ENCODE results near the gene KCNQ1. TPM values are rescaled to one million over a fixed set of nuclear protein-coding genes. Genes with fewer than 3 reads are reported as not detected.

The KCNQ1 gene
- total and polyA plus RNA-seq, 2 of the 13 experiments (the other 11 are each of a cell fraction or from before 2014, with no cell fraction given) = 0.02 to 0.08 TPM

GRCh38 chr11:2839395-2839943 lies 394.7 kb downstream of the KCNQ1 start (continued):
- TF ChIP-seq GMEB2 (CRISPR knock-in tag; IDR thresholded peaks at IDR 0.05; ENCODE audit: low read depth) (no peak), MTA1 (CRISPR knock-in tag; IDR thresholded peaks at IDR 0.05; ENCODE audit: borderline replicate concordance) (peak; percentile 40; the same call in 1 of the 2 replicates), RARA (CRISPR knock-in tag; IDR thresholded peaks at IDR 0.05) (peak; percentile 46; the same call in 1 of the 2 replicates), ZNF816 (CRISPR knock-in tag; IDR thresholded peaks at IDR 0.05; ENCODE audit: borderline replicate concordance) (no peak), HOMEZ (CRISPR knock-in tag; IDR thresholded peaks at IDR 0.05; ENCODE audit: low read depth) (no peak), GPBP1L1 (CRISPR knock-in tag; IDR thresholded peaks at IDR 0.05) (no peak), ZNF205 (CRISPR knock-in tag; IDR thresholded peaks at IDR 0.05) (no peak), KLF11 (CRISPR knock-in tag; IDR thresholded peaks at IDR 0.05) (no peak), SRF (IDR thresholded peaks at IDR 0.05; ENCODE audit: low read depth, low read length) (no peak), MYC (CRISPR knock-in tag; IDR thresholded peaks at IDR 0.05; ENCODE audit: borderline replicate concordance) (peak; percentile 59; the same call in 1 of the 2 replicates), SMYD3 (CRISPR knock-in tag; IDR thresholded peaks at IDR 0.05) (no peak), ZNF335 (CRISPR knock-in tag; IDR thresholded peaks at IDR 0.05) (0 out of 2 replicates have a peak, but pooled peaks have one; percentile 31), TEAD2 (CRISPR knock-in tag; IDR thresholded peaks at IDR 0.05) (no peak), ZNF224 (CRISPR knock-in tag; IDR thresholded peaks at IDR 0.05) (no peak), KLF13 (CRISPR knock-in tag; IDR thresholded peaks at IDR 0.05) (no peak), MXD4 (CRISPR knock-in tag; IDR thresholded peaks at IDR 0.05) (0 out of 2 replicates have a peak, but pooled peaks have one; percentile 6), ZNF431 (CRISPR knock-in tag; IDR thresholded peaks at IDR 0.05; ENCODE audit: borderline replicate concordance, low read depth) (no peak), ZNF607 (CRISPR knock-in tag; IDR thresholded peaks at IDR 0.05; ENCODE audit: borderline replicate concordance) (no peak), ZNF160 (CRISPR knock-in tag; IDR thresholded peaks at IDR 0.05) (no peak), ZNF207 (IDR thresholded peaks at IDR 0.05; ENCODE audit: borderline replicate concordance) (no peak), ZNF709 (CRISPR knock-in tag; IDR thresholded peaks at IDR 0.05) (no peak), NCOR1 (IDR thresholded peaks at IDR 0.05; ENCODE audit: borderline replicate concordance, low read length) (no peak)
- TF ChIP-seq, protein P1, sequence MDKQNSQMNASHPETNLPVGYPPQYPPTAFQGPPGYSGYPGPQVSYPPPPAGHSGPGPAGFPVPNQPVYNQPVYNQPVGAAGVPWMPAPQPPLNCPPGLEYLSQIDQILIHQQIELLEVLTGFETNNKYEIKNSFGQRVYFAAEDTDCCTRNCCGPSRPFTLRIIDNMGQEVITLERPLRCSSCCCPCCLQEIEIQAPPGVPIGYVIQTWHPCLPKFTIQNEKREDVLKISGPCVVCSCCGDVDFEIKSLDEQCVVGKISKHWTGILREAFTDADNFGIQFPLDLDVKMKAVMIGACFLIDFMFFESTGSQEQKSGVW (CRISPR knock-in tag; IDR thresholded peaks at IDR 0.05; ENCODE audit: borderline replicate concordance) = no peak
- TF ChIP-seq, protein P2, sequence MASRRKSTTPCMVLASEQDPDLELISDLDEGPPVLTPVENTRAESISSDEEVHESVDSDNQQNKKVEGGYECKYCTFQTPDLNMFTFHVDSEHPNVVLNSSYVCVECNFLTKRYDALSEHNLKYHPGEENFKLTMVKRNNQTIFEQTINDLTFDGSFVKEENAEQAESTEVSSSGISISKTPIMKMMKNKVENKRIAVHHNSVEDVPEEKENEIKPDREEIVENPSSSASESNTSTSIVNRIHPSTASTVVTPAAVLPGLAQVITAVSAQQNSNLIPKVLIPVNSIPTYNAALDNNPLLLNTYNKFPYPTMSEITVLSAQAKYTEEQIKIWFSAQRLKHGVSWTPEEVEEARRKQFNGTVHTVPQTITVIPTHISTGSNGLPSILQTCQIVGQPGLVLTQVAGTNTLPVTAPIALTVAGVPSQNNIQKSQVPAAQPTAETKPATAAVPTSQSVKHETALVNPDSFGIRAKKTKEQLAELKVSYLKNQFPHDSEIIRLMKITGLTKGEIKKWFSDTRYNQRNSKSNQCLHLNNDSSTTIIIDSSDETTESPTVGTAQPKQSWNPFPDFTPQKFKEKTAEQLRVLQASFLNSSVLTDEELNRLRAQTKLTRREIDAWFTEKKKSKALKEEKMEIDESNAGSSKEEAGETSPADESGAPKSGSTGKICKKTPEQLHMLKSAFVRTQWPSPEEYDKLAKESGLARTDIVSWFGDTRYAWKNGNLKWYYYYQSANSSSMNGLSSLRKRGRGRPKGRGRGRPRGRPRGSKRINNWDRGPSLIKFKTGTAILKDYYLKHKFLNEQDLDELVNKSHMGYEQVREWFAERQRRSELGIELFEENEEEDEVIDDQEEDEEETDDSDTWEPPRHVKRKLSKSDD (CRISPR knock-in tag; IDR thresholded peaks at IDR 0.05; ENCODE audit: low read depth) = no peak

All from HepG2 (cell line).